ENCODE data around the gene KIAA0930. TPM values are rescaled to one million over a fixed set of nuclear protein-coding genes. Genes with fewer than 3 reads are reported as not detected.
"Not testable (repeated sequence)": the region's sequence is repeated elsewhere in the genome, so short reads cannot be mapped to it uniquely, and the experiment has no call there.

Gene KIAA0930
- polyA plus RNA-seq (ENCODE audit: insufficient read depth in 1 of 5, insufficient read length in 5 of 5, low replicate concordance in 1 of 5), result 10 to 100 TPM; 13.2 to 19.6 (median 16.8) TPM
- long read RNA-seq, donor 1, full-length matches to known transcripts, result 12 of 12 reads
- long read RNA-seq, donor 1, partial matches to known transcripts, result 0 of 12 reads
- long read RNA-seq, donor 1, other reads (novel, unspliced or antisense), result 0 of 12 reads
- long read RNA-seq, donor 2, full-length matches to known transcripts, result 11 of 11 reads
- long read RNA-seq, donor 2, partial matches to known transcripts, result 0 of 11 reads
- long read RNA-seq, donor 2, other reads (novel, unspliced or antisense), result 0 of 11 reads
- long read RNA-seq, donor 3, full-length matches to known transcripts, result 5 of 5 reads
- long read RNA-seq, donor 3, partial matches to known transcripts, result 0 of 5 reads
- long read RNA-seq, donor 3, other reads (novel, unspliced or antisense), result 0 of 5 reads
- long read RNA-seq, donor 4, full-length matches to known transcripts, result 1 of 1 reads
- long read RNA-seq, donor 4, partial matches to known transcripts, result 0 of 1 reads
- long read RNA-seq, donor 4, other reads (novel, unspliced or antisense), result 0 of 1 reads
- long read RNA-seq, donor 5, full-length matches to known transcripts, result 4 of 4 reads
- long read RNA-seq, donor 5, partial matches to known transcripts, result 0 of 4 reads
- long read RNA-seq, donor 5, other reads (novel, unspliced or antisense), result 0 of 4 reads
- long read RNA-seq, donor 6, full-length matches to known transcripts, result 8 of 8 reads
- long read RNA-seq, donor 6, partial matches to known transcripts, result 0 of 8 reads
- long read RNA-seq, donor 6, other reads (novel, unspliced or antisense), result 0 of 8 reads
- long read RNA-seq, donor 7, full-length matches to known transcripts, result 8 of 13 reads
- long read RNA-seq, donor 7, partial matches to known transcripts, result 5 of 13 reads
- long read RNA-seq, donor 7, other reads (novel, unspliced or antisense), result 0 of 13 reads
- long read RNA-seq, donor 8, full-length matches to known transcripts, result 2 of 2 reads
- long read RNA-seq, donor 8, partial matches to known transcripts, result 0 of 2 reads
- long read RNA-seq, donor 8, other reads (novel, unspliced or antisense), result 0 of 2 reads

DNA sequence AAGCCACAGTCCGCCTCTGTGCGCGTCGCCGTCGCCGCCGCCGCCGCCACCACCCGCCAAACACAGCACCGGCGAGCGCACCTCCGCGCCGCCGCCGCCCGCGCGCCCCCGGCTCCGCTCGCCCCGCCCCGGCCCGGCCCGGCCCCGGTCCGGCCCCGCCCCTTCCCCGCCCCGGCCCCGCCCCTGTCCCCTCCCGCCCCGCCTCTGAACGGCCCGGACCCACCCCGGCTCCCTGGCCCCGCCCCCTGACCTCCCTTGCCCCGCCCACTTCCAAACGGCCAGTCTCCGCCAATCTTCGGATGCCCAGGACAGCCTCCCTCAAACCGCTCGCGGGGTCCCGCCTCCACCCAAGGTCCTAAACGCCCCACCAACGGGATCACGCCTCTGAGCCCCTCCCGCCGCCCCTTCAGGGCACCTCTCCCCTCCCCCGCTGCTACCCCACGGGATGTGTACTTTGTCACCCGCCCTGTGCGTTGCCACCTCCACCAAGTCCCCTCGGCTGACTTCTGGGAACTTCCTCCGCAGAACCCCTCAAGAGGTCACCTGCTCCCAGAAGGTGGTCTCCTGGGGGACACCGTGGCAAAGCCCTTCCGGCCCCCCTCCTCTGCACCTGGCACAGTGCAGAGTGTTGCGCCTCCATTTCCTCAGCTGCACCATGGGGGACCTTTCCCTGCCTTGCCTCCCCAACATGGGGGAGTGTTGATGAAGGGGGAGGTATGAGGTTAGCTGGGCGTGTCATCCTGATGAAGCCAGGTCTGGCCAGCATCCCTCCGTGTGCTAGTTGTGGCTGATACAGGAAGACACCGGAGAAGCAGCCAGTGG lies at the start of gene KIAA0930:
Gene KIAA0930, minus strand, starts transcription at position 85 of the 822 bp plus-strand sequence. CDS start 191 bp downstream, outside the sequence.
- DNase-seq, result peak; percentile 42 to 50

GRCh38 chr22:45286854-45287551 lies 46.3 kb upstream of the KIAA0930 start:
- DNase-seq, result no peak

DNA sequence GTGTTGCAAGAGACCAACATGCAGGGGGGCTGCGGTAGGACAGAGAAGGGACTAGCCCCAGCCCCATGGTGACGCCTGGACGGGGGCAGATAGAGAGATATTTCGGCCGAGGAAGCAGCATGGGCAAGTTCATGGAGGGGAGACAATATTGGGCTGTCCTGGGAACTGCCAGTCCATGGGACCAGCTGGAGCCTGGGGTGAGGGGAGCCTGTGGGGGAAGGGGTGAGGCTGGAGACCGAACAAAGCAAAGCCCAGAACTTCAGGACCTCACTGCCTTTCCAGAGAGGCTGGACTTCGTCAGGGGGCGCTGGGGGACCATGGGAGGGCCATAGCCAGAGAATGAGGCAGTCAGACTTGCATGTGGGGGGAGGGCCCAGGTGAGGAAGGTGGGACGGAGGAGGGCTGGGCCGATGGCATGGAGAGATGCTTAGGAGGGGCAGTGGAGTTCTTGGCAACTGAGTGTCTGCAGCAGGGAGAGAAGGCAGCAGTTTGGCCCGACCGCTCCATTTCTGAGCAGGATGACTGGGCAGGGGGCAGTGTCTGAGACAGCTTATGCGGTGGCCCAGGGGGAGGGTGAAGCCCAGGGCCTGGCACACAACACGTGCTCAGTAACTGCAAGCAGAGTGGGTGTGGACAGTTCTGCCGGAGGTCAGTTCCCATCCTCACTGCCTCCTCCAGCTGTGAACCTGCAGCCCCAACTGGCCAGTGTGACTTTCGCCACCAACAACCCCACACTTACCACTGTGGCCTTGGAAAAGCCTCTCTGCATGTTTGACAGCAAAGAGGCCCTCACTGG lies 44.8 kb upstream of the KIAA0930 start:
- no peak for DNase-seq

GRCh38 chr22:45284705-45285262 lies 44.1 kb upstream of the KIAA0930 start, which contains the start of gene UPK3A:
UPK3A (plus strand) TSS chr22:45284949; CDS start chr22:45285014, 65 bp downstream.
- DNase-seq, result no peak

DNA sequence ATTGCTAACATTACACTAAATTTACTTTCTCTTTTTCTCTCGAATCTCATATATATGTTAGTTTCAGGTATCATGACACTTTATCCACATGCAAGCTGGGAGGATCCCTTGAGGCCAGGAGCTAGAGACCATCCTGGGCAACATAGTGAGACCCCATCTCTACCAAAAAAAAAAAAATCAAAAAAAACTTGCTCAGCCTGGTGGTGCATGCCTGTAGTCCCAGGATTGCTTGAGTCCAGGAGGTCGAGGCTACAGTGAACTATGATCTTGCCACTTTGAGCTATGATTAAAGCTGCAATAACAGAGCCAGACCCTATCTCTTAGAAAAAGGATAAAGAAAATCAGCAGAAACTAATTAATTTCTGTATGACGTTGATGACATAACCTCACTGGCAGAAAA lies 40.3 kb upstream of the KIAA0930 start:
- no peak for DNase-seq

DNA sequence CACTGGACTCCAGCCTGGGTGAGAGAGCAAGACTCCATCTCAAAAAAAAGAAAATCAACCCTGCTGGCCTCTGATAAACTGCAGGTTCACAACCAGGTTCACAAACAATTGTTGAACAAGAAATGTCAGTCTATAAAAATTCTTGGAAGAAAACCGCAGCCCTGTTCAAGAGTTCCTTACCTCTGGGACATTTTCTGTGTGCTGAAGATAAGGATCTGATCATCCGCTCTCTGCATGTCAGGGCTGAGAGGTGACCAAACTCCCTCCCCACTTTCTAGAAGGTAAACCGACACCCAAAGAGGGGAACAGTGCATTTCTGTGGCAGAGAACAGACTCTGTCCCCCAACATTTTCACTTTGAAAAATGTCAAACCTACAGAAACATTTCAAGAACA lies 39.9 kb upstream of the KIAA0930 start:
- DNase-seq, result no peak

DNA sequence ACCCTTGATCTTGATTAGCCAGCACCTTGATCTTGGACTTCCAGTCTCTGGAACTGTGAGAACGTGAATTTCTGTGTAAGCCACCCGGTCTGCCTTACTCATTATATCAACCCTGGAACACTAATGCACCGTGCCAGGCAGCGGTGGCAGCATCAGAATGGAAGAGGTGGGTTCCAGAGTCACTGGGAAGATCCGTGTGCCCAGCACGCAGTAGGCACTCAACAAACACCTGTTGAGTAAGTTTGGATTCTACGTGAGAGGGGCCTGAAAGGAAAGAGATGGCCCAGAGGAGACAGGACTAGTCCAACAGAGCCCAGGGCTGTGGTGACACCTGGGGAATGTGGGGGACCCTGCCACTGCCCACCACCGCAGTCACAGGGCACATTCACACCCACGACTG lies 37.4 kb upstream of the KIAA0930 start:
- no peak for DNase-seq

DNA sequence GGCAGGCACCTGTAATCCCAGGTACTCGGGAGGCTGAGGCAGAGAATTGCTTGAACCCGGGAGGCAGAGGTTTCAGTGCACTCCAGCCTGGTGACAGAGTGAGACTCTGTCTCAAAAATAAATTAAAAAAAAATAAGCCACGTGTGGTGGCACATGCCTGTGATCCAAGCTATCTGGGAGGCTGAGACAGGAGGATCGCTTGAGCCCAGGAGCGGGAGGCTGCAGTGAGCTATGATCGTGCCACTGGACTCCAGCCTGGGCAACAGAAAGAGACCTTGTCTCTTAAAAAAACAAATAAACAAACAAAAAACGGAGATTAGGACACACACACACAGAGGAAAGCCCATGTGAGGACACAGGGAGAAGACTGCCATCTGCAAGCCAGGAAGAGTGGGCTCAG lies 37.0 kb upstream of the KIAA0930 start:
- not testable (repeated sequence) for DNase-seq

- DNase-seq, result no peak
Observed at GRCh38 chr22:45276507-45277105, 35.9 kb upstream of the KIAA0930 start.

- DNase-seq, result no peak
Observed at GRCh38 chr22:45273452-45274075, 32.9 kb upstream of the KIAA0930 start.

GRCh38 chr22:45272498-45272897 lies 31.8 kb upstream of the KIAA0930 start:
- no peak for DNase-seq

GRCh38 chr22:45271667-45272201 lies 31.0 kb upstream of the KIAA0930 start:
- DNase-seq, result peak; percentile 68 to 73

- DNase-seq, result no peak
Observed at GRCh38 chr22:45270095-45271020, 29.7 kb upstream of the KIAA0930 start.

DNA sequence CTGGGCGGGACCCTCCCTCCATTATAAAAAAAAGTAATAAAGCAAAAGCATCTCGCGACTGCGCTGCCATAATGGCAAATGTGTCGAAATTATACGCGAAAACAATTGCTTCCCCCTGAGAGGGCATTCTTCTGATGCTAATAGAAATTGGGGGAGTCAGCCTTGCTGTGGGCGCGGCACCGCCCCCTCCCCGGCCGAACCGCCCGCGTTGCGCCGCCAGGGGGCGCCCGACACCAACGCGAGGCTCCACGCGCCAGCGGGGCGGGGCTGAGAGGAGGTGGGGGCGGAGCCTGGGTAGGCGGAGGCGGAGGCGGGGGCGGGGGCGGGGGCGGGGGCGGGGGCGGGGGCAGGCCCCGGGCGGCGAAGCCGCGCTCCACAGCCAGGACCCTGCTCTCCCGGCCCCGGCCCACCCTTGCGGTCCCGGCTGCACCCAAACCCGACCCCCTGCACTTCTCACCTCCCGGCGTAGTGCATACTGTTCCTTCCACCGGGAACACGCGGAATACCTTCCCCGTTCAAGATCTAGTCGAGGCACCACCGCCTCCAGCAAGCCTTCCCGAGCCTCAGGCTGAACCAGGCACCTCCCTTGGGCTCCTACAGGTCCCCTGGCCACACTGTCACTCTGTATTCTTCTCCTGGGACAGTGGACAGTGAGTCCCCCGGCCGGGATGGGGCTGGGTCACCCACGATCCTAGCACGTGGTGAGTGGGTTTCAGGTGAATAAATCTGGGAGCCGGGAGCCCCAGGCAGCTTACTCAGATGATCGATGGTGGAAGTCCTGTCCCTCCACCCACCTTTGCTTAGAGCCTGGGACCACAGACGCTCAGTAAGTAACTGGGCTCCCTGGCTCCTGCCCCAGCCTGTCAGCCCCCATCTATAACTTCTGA lies 28.5 kb upstream of the KIAA0930 start:
- peak; percentile 83 to 85 for DNase-seq

GRCh38 chr22:45268167-45268957 lies 27.7 kb upstream of the KIAA0930 start:
- no peak for DNase-seq

Data from right lung (tissue), 10 donors.